MM.1S (cell line): Measurements from ENCODE around the gene ZNF658.
"Not testable (repeated sequence)": the region's sequence is repeated elsewhere in the genome, so short reads cannot be mapped to it uniquely, and the experiment has no call there.

Source experiments
- EZH2 ChIP-seq: fragments of 300-600 bp; sonication (generic); optimal IDR thresholded peaks from 2 replicates; pipeline ENCODE3; 2017; ENCODE audit warnings: low read depth, mild to moderate bottlenecking, antibody characterized with exemption, low read length, mixed read lengths
- EZH2phosphoT487 ChIP-seq: fragments of 300-600 bp; sonication (generic); IDR thresholded peaks from 2 replicates; pipeline ENCODE4 v1.6.1; 2018; ENCODE audit warnings: antibody characterized with exemption, low read length
- TF ChIP-seq, protein P1 (sequence below): fragments of 300-600 bp; sonication (generic); IDR thresholded peaks from 2 replicates; pipeline ENCODE4 v1.5.1; 2016; ENCODE audit warnings: antibody characterized with exemption, low read length, mixed read lengths

DNA sequence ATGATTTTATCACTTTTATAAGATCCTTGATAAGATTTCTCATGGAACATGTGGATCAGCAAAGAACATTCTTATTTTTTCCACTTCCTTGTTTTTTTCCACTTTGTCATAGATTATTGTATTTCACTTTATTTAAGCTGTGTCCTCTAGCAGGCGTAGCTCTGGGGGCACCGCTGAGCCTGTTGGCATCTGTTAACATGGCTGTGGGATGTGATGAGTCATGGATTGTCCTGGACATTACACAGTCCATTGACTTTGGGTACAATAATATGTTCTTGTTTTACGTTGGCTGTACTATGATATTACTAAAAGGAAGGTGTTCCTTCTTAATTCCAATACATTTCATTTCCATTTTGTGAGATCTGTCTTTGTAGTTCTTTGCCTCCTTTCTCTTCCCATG is 31.9 kb upstream of the ZNF658 start:
- not testable (repeated sequence) for TF ChIP-seq EZH2phosphoT487, EZH2
- TF ChIP-seq, protein P1, sequence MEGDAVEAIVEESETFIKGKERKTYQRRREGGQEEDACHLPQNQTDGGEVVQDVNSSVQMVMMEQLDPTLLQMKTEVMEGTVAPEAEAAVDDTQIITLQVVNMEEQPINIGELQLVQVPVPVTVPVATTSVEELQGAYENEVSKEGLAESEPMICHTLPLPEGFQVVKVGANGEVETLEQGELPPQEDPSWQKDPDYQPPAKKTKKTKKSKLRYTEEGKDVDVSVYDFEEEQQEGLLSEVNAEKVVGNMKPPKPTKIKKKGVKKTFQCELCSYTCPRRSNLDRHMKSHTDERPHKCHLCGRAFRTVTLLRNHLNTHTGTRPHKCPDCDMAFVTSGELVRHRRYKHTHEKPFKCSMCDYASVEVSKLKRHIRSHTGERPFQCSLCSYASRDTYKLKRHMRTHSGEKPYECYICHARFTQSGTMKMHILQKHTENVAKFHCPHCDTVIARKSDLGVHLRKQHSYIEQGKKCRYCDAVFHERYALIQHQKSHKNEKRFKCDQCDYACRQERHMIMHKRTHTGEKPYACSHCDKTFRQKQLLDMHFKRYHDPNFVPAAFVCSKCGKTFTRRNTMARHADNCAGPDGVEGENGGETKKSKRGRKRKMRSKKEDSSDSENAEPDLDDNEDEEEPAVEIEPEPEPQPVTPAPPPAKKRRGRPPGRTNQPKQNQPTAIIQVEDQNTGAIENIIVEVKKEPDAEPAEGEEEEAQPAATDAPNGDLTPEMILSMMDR, result not testable (repeated sequence)
